ENCODE results near the gene CPN2. TPM values are rescaled to one million over a fixed set of nuclear protein-coding genes. Genes with fewer than 3 reads are reported as not detected.

The CPN2 gene
- total RNA-seq, 6 donors from 2014 or later, result 0.10 TPM; not detected in 5

- H3K4me1 ChIP-seq, result peaks cover 4 to 29% (median 18%) of the 10 kb centered on the region in 4 donors
- no peaks in the 10 kb centered on the region for H3K36me3 ChIP-seq
- H3K27ac ChIP-seq, result no peak overlapping the region
- no peak for DNase-seq
- no peaks in the 10 kb centered on the region for H3K27me3 ChIP-seq
- no peaks in the 10 kb centered on the region for H3K9me3 ChIP-seq
- no peak for TF ChIP-seq POLR2AphosphoS5 (IDR thresholded peaks at IDR 0.05)
- TF ChIP-seq CTCF (IDR thresholded peaks at IDR 0.05), result no peak
- TF ChIP-seq POLR2A (IDR thresholded peaks at IDR 0.05), result no peak
- no peak for TF ChIP-seq EP300 (IDR thresholded peaks at IDR 0.05)
- 83 to 88% methylated on average over 8 of the region's 8 CpGs for WGBS, 2 donors
- no peak overlapping the region for H3K4me3 ChIP-seq
- no peak for ATAC-seq (ENCODE audit: low FRiP score in 2 of 2)
Measured at GRCh38 chr3:194308601-194309449, 42.3 kb downstream of the CPN2 start.

- ATAC-seq (ENCODE audit: low FRiP score in 2 of 2) (no peak), DNase-seq (no peak)
- Histone ChIP-seq H3K4me1 (peaks cover 4 to 26% (median 17%) of the 10 kb centered on the region in 4 donors), H3K27me3 (no peaks in the 10 kb centered on the region), H3K9me3 (no peaks in the 10 kb centered on the region), H3K36me3 (no peaks in the 10 kb centered on the region), H3K27ac (no peak overlapping the region), H3K4me3 (no peak overlapping the region)
- WGBS, 2 donors, result 90 to 96% methylated on average over 8 of the region's 8 CpGs
- TF ChIP-seq POLR2A (IDR thresholded peaks at IDR 0.05) (no peak), EP300 (IDR thresholded peaks at IDR 0.05) (no peak), CTCF (IDR thresholded peaks at IDR 0.05) (no peak), POLR2AphosphoS5 (IDR thresholded peaks at IDR 0.05) (no peak)
Measured at GRCh38 chr3:194307849-194308248, 43.3 kb downstream of the CPN2 start.

- no peaks in the 10 kb centered on the region for H3K36me3 ChIP-seq
- no peak for DNase-seq
- no peak overlapping the region for H3K27ac ChIP-seq
- TF ChIP-seq CTCF (IDR thresholded peaks at IDR 0.05) (no peak), EP300 (IDR thresholded peaks at IDR 0.05) (no peak)
- 45 to 56% methylated on average over 13 of the region's 13 CpGs for WGBS, 2 donors
- H3K27me3 ChIP-seq, result no peaks in the 10 kb centered on the region
- H3K9me3 ChIP-seq, result no peaks in the 10 kb centered on the region
- no peak for ATAC-seq (ENCODE audit: low FRiP score in 2 of 2)
- peaks cover 4 to 17% (median 12%) of the 10 kb centered on the region in 4 donors for H3K4me1 ChIP-seq
- H3K4me3 ChIP-seq, result no peak overlapping the region
Measured at GRCh38 chr3:194306771-194307640, 44.1 kb downstream of the CPN2 start.

- Histone ChIP-seq H3K4me3 (no peak overlapping the region), H3K27me3 (no peaks in the 10 kb centered on the region), H3K27ac (no peak overlapping the region), H3K36me3 (no peaks in the 10 kb centered on the region), H3K4me1 (peaks cover 4 to 16% (median 11%) of the 10 kb centered on the region in 4 donors), H3K9me3 (no peaks in the 10 kb centered on the region)
- ATAC-seq (ENCODE audit: low FRiP score in 2 of 2) (peak in 1 of 2 donors; percentile 25), DNase-seq (peak in 1 of 2 donors; percentile 65)
- TF ChIP-seq POLR2AphosphoS5 (IDR thresholded peaks at IDR 0.05), result peak in 1 of 2 donors; percentile 26
- no peak for TF ChIP-seq EP300 (IDR thresholded peaks at IDR 0.05)
- no peak for TF ChIP-seq CTCF (IDR thresholded peaks at IDR 0.05)
- WGBS, 2 donors, result 24 to 31% methylated on average over 6 to 11 of the region's 11 CpGs
Measured at GRCh38 chr3:194306109-194306686, 44.9 kb downstream of the CPN2 start.
